SK-N-SH (cell line): ENCODE measurements around the gene INPP5A. TPM values are rescaled to one million over a fixed set of nuclear protein-coding genes. Genes with fewer than 3 reads are reported as not detected.

Source experiments
- CTCF ChIA-PET: fragments of 300-600, 350-600 bp; formaldehyde crosslinking; extraction: SDS; loops from one replicate; lab custom pipeline; 2021; lab: Yijun Ruan, JAX
- POLR2A ChIA-PET: fragments of 350-600 bp; sonication (Branson Sonifier 250); formaldehyde crosslinking; extraction: SDS; loops from one replicate; lab custom pipeline; 2020; ENCODE audit warnings: antibody characterized with exemption, inconsistent platforms; lab: Yijun Ruan, JAX
- DNase-seq: peaks from one replicate; pipeline ENCODE4 v3.0.0; 2012
- H2AFZ ChIP-seq: fragments of 200-600 bp; sonication (generic); 2 replicates; pipeline ENCODE4 v1.8.1; 2016; ENCODE audit warnings: antibody characterized with exemption, mild to moderate bottlenecking, low read depth
- H3F3A ChIP-seq: fragments of 200-600 bp; sonication (generic); replicated peaks from 2 replicates; pipeline ENCODE3; 2016; ENCODE audit warnings: antibody characterized with exemption, mild to moderate bottlenecking; ENCODE audit not compliant: insufficient read depth
- H3K27ac ChIP-seq, 2 experiments: fragments of 200-500 bp in 1 of 2; fragments of 200-600 bp in 1 of 2; sonication (Bioruptor generic) in 1 of 2; sonication (generic), shearing (Covaris generic) in 1 of 2; 2 replicates each; pipeline versions ENCODE4 v1.5.1 to v1.6.1; 2014 to 2016; ENCODE audit warnings: low read depth in 2 of 2, inconsistent platforms in 1 of 2, low read length in 1 of 2, mild to moderate bottlenecking in 1 of 2, mixed read lengths in 1 of 2
- H3K27me3 ChIP-seq: fragments of 200-600 bp; sonication (generic), shearing (Covaris generic); 2 replicates; pipeline ENCODE4 v1.6.1; 2016; ENCODE audit warnings: mixed run types; ENCODE audit not compliant: insufficient read depth
- H3K36me3 ChIP-seq, 2 experiments: fragments of 200-500 bp in 1 of 2; fragments of 200-600 bp in 1 of 2; sonication (Bioruptor generic) in 1 of 2; sonication (generic) in 1 of 2; replicated peaks in 1 of 2; 2 replicates each; pipeline versions ENCODE3 to v1.5.1; 2014 to 2016; ENCODE audit warnings: low read length in 1 of 2, mild to moderate bottlenecking in 1 of 2; ENCODE audit not compliant: insufficient read depth in 2 of 2, control insufficient read depth in 1 of 2
- H3K4me1 ChIP-seq, 2 experiments: fragments of 200-500 bp in 1 of 2; fragments of 200-600 bp in 1 of 2; sonication (Bioruptor generic) in 1 of 2; sonication (generic), shearing (Covaris generic) in 1 of 2; 2 replicates each; pipeline versions ENCODE4 v1.5.1 to v1.6.1; 2014 to 2016; ENCODE audit warnings: low read depth in 1 of 2, low read length in 1 of 2, mixed run types in 1 of 2; ENCODE audit not compliant: insufficient read depth in 2 of 2, control insufficient read depth in 1 of 2
- H3K4me2 ChIP-seq: fragments of 200-600 bp; sonication (generic), shearing (Covaris generic); 2 replicates; pipeline ENCODE4 v1.6.1; 2017; ENCODE audit warnings: mixed run types
- H3K4me3 ChIP-seq, 2 experiments: fragments of 200-500 bp in 1 of 2; fragments of 200-600 bp in 1 of 2; sonication (Bioruptor generic) in 1 of 2; sonication (generic), shearing (Covaris generic) in 1 of 2; 2 replicates each; pipeline versions ENCODE4 v1.5.1 to v1.8.1; 2014 to 2016; ENCODE audit warnings: low read depth in 2 of 2, inconsistent platforms in 1 of 2, low read length in 1 of 2, mild to moderate bottlenecking in 1 of 2, mixed read lengths in 1 of 2, moderate library complexity in 1 of 2
- H3K79me2 ChIP-seq: fragments of 200-600 bp; sonication (generic); 2 replicates; pipeline ENCODE4 v1.8.1; 2017; ENCODE audit warnings: mild to moderate bottlenecking; ENCODE audit not compliant: insufficient read depth
- H3K9ac ChIP-seq: fragments of 200-600 bp; sonication (generic); 2 replicates; pipeline ENCODE4 v1.6.1; 2017; ENCODE audit warnings: mixed run types
- H3K9me2 ChIP-seq: fragments of 200-600 bp; sonication (generic); 2 replicates; pipeline ENCODE4 v1.6.1; 2017; ENCODE audit warnings: mixed run types
- H3K9me3 ChIP-seq: fragments of 200-600 bp; sonication (generic); 2 replicates; pipeline ENCODE4 v1.6.1; 2017; ENCODE audit warnings: mixed run types, mild to moderate bottlenecking, moderate library complexity
- H4K20me1 ChIP-seq: fragments of 200-600 bp; sonication (generic); 2 replicates; pipeline ENCODE4 v1.6.1; 2017; ENCODE audit warnings: mild to moderate bottlenecking, mixed run types; ENCODE audit not compliant: insufficient read depth
- ELF1 ChIP-seq: IDR thresholded peaks from 2 replicates; pipeline ENCODE4 v1.4.0; 2012
- FOXM1 ChIP-seq: IDR thresholded peaks from 2 replicates; pipeline ENCODE4 v1.4.0; 2012; ENCODE audit warnings: low read depth, mild to moderate bottlenecking
- MXI1 ChIP-seq: IDR thresholded peaks from 2 replicates; pipeline ENCODE4 v1.6.1; 2012; ENCODE audit warnings: mild to moderate bottlenecking, low read depth, low read length, improper control_type of control experiment
- NFIC ChIP-seq: IDR thresholded peaks from 2 replicates; pipeline ENCODE4 v1.4.0; 2012; ENCODE audit warnings: borderline replicate concordance
- NRF1 ChIP-seq: IDR thresholded peaks from 2 replicates; pipeline ENCODE4 v1.6.1; 2012; ENCODE audit warnings: low read depth, mild to moderate bottlenecking, low read length
- PBX3 ChIP-seq: IDR thresholded peaks from 2 replicates; pipeline ENCODE4; 2012
- POLR2AphosphoS5 ChIP-seq: IDR thresholded peaks from 2 replicates; pipeline ENCODE4 v1.6.1; 2012; ENCODE audit warnings: low read depth, low read length
- RCOR1 ChIP-seq: fragments of 150-350 bp; IDR thresholded peaks from 2 replicates; pipeline ENCODE4 v1.6.1; 2017; ENCODE audit warnings: antibody characterized with exemption, low read length
- RFX5 ChIP-seq: IDR thresholded peaks from 2 replicates; pipeline ENCODE4 v1.6.1; 2012; ENCODE audit warnings: mild to moderate bottlenecking, improper control_type of control experiment, low read length
- RXRA ChIP-seq: IDR thresholded peaks from 2 replicates; pipeline ENCODE4 v1.4.0; 2012; ENCODE audit warnings: low read depth, mild to moderate bottlenecking, borderline replicate concordance
- SMC3 ChIP-seq: IDR thresholded peaks from 2 replicates; pipeline ENCODE4 v1.6.1; 2012; ENCODE audit warnings: low read depth, low read length, improper control_type of control experiment
- TCF12 ChIP-seq: IDR thresholded peaks from 2 replicates; pipeline ENCODE4 v1.4.0; 2012
- USF2 ChIP-seq: fragments of 150-350 bp; IDR thresholded peaks from 2 replicates; pipeline ENCODE4 v1.6.1; 2017; ENCODE audit warnings: antibody characterized with exemption, low read length, low read depth, borderline replicate concordance
- YY1 ChIP-seq: IDR thresholded peaks from 2 replicates; pipeline ENCODE4 v1.4.0; 2012; ENCODE audit warnings: low read depth, mild to moderate bottlenecking
- WGBS: methylation state at CpG from one replicate; pipeline ENCODE4 v1.1.6; 2017; ENCODE audit warnings: low lambda C conversion rate; 5-methylcytosine and 5-hydroxymethylcytosine counted together
- polyA plus RNA-seq, 3 experiments: library from polyadenylated mRNA; depleted of rRNA; stranded (reverse); fragments of >200 nt; gene quantifications; 2 replicates each; pipeline ENCODE4 v1.2.3, GENCODE V29; 2012
- TF ChIP-seq, protein P1 (sequence below): IDR thresholded peaks from 2 replicates; pipeline ENCODE4 v1.6.1; 2012; ENCODE audit warnings: mild to moderate bottlenecking, low read depth, low read length, moderate library complexity
- TF ChIP-seq, protein P2 (sequence below): fragments of 200-600 bp; sonication (generic); IDR thresholded peaks from 2 replicates; pipeline ENCODE4 v1.6.1; 2017; ENCODE audit warnings: antibody characterized with exemption, mild to moderate bottlenecking, moderate library complexity

Gene INPP5A
- polyA plus RNA-seq, 1 of the 3 experiments (the other 2 are of a cell fraction) = 12.0 TPM

GRCh38 chr10:132628966-132629900 lies 91.6 kb downstream of the INPP5A start (continued):
- TF ChIP-seq USF2 (no peak), ELF1 (no peak), PBX3 (no peak), POLR2AphosphoS5 (no peak)

DNA sequence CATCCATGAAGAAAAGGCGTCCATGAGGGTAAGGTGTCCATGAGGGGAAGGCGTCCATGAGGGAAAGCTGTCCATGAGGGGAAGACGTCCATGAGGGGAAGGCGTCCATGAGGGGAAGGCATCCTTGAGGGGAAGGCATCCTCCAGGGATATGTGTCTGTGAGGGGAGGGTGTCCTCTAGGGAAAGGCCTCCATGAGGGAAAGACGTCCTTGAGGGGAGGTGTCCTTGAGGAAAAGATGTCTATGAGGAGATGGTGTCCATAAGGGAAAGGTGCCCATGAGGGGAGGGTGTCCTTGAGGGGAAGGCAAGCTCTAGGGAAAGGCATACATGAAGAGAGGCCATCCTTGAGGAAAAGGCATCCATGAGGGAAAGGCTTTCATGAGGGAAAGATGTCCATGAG lies 92.6 kb downstream of the INPP5A start:
- H3K79me2 ChIP-seq = no peaks in the 10 kb centered on the region
- ChIA-PET POLR2A (no interaction called here), CTCF (interaction anchor here (1.0 kb wide), 1 partner anchor 50 kb away, joined by 3 read pairs; no protein-coding TSS in a partner anchor)
- H2AFZ ChIP-seq = no peak overlapping the region
- no peak overlapping the region for H3K4me2 ChIP-seq
- WGBS = 92% methylated on average over 5 of the region's 5 CpGs
- no peak for DNase-seq
- H3F3A ChIP-seq = no peaks in the 10 kb centered on the region
- H3K4me1 ChIP-seq = peaks cover 0 to 55% of the 10 kb centered on the region in 2 experiments; a peak in 2 of 4 replicates
- H3K9me2 ChIP-seq = no peaks in the 10 kb centered on the region
- no peak for TF ChIP-seq MXI1
- TF ChIP-seq, protein P1, sequence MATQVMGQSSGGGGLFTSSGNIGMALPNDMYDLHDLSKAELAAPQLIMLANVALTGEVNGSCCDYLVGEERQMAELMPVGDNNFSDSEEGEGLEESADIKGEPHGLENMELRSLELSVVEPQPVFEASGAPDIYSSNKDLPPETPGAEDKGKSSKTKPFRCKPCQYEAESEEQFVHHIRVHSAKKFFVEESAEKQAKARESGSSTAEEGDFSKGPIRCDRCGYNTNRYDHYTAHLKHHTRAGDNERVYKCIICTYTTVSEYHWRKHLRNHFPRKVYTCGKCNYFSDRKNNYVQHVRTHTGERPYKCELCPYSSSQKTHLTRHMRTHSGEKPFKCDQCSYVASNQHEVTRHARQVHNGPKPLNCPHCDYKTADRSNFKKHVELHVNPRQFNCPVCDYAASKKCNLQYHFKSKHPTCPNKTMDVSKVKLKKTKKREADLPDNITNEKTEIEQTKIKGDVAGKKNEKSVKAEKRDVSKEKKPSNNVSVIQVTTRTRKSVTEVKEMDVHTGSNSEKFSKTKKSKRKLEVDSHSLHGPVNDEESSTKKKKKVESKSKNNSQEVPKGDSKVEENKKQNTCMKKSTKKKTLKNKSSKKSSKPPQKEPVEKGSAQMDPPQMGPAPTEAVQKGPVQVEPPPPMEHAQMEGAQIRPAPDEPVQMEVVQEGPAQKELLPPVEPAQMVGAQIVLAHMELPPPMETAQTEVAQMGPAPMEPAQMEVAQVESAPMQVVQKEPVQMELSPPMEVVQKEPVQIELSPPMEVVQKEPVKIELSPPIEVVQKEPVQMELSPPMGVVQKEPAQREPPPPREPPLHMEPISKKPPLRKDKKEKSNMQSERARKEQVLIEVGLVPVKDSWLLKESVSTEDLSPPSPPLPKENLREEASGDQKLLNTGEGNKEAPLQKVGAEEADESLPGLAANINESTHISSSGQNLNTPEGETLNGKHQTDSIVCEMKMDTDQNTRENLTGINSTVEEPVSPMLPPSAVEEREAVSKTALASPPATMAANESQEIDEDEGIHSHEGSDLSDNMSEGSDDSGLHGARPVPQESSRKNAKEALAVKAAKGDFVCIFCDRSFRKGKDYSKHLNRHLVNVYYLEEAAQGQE = no peak
- no peak for TF ChIP-seq TCF12
- no peak for TF ChIP-seq NRF1
- TF ChIP-seq RCOR1 = no peak
- TF ChIP-seq YY1 = no peak
- TF ChIP-seq RFX5 = no peak
- TF ChIP-seq RXRA = no peak
- no peak for TF ChIP-seq NFIC
- no peak for TF ChIP-seq SMC3
- no peak for TF ChIP-seq POLR2AphosphoS5
- TF ChIP-seq, protein P2, sequence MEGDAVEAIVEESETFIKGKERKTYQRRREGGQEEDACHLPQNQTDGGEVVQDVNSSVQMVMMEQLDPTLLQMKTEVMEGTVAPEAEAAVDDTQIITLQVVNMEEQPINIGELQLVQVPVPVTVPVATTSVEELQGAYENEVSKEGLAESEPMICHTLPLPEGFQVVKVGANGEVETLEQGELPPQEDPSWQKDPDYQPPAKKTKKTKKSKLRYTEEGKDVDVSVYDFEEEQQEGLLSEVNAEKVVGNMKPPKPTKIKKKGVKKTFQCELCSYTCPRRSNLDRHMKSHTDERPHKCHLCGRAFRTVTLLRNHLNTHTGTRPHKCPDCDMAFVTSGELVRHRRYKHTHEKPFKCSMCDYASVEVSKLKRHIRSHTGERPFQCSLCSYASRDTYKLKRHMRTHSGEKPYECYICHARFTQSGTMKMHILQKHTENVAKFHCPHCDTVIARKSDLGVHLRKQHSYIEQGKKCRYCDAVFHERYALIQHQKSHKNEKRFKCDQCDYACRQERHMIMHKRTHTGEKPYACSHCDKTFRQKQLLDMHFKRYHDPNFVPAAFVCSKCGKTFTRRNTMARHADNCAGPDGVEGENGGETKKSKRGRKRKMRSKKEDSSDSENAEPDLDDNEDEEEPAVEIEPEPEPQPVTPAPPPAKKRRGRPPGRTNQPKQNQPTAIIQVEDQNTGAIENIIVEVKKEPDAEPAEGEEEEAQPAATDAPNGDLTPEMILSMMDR = no peak
- TF ChIP-seq FOXM1 = no peak
- H4K20me1 ChIP-seq = 0 out of 2 replicates have a peak, but pooled peaks cover 10% of the 10 kb centered on the region
- no peaks in the 10 kb centered on the region for H3K9me3 ChIP-seq
- H3K9ac ChIP-seq = no peak overlapping the region
- no peak overlapping the region for H3K4me3 ChIP-seq
- no peaks in the 10 kb centered on the region for H3K27me3 ChIP-seq
- no peaks in the 10 kb centered on the region for H3K36me3 ChIP-seq
- H3K27ac ChIP-seq = no peak overlapping the region
